Upper lobe of left lung (tissue), 4 donors: ENCODE data around the gene FOXN3.

Experiments used
- CTCF ChIP-seq, 6 experiments: fragments of 450-650 bp in 4 of 6; fragments of 200-600 bp in 2 of 6; sonication (generic) in 2 of 6; IDR thresholded peaks; one replicate each; pipeline ENCODE4 v1.5.1; 2016 to 2019; ENCODE audit warnings: antibody characterized with exemption in 6 of 6
- POLR2A ChIP-seq, 4 donors: fragments of 450-650 bp; IDR thresholded peaks; one replicate each; pipeline ENCODE4 v1.5.1; 2016 to 2017; ENCODE audit warnings: antibody characterized with exemption in 4 of 4, mild to moderate bottlenecking in 2 of 4
- POLR2AphosphoS5 ChIP-seq, 2 donors: sonication (generic); formaldehyde crosslinking; IDR thresholded peaks; one replicate each; pipeline ENCODE4 v1.5.1; 2017; ENCODE audit warnings: antibody characterized with exemption in 2 of 2

- TF ChIP-seq POLR2AphosphoS5 (IDR thresholded peaks at IDR 0.05) = no peak
- no peak for TF ChIP-seq CTCF (IDR thresholded peaks at IDR 0.05)
- no peak for TF ChIP-seq POLR2A (IDR thresholded peaks at IDR 0.05)
Observed at GRCh38 chr14:89369656-89370055, 47.4 kb downstream of the FOXN3 start.
